Heart left ventricle (tissue), 13 donors: ENCODE results near the gene EEIG1.

Source experiments
- CTCF ChIP-seq, 12 donors: fragments of 200-600 bp; sonication (generic) in 4 of 12; IDR thresholded peaks; one replicate each; pipeline versions ENCODE4 v1.5.0 to v1.8.0; 2018 to 2022; ENCODE audit warnings: antibody characterized with exemption in 12 of 12, mild to moderate bottlenecking in 5 of 12
- POLR2A ChIP-seq, 2 donors: fragments of 450-650 bp; IDR thresholded peaks; one replicate each; pipeline ENCODE4 v1.6.1; 2017; ENCODE audit warnings: antibody characterized with exemption in 2 of 2, mild to moderate bottlenecking in 2 of 2, moderate library complexity in 2 of 2
- donor health status: ischemic (EF 13 %, LVEDD 7.1; RV severe dilation, severe dysfunction).
- donor health status: DM: no; HTN: yes; CAD: no.
- donor health status: DM: no; HTN: no; CAD: no.
- donor health status: ischemic (EF 25% LVEDD 6.9; RV normal size, moderate dysfunction).
- donor health status: ischemic (EF 25% LVEDD 5.7; RV mildly dilated, moderate dysfunction).
- donor health status: ischemic (EF 35%, LVEDD 5.7; RV mildly dilated, moderate dysfunction).
- donor health status: nonischemic (EF 11% LVEDD 7.7; RV severe dilation, severe dysfunction).
- donor health status: DM: yes; HTN: yes; CAD: no.
- donor health status: PGD.
- donor health status: ischemic (EF 29% LVEDD 5.4; RV normal size, mild dysfunction).
- donor health status: nonischemic (EF 23%, LVEDD 6.1; RV moderate dilation, normal function).

- TF ChIP-seq POLR2A (IDR thresholded peaks at IDR 0.05) (no peak), CTCF (IDR thresholded peaks at IDR 0.05) (no peak)
Measured at GRCh38 chr9:127982912-127983311, 2.1 kb upstream of the EEIG1 start.
